Measurements from ENCODE around the gene CDC27. TPM values are rescaled to one million over a fixed set of nuclear protein-coding genes. Genes with fewer than 3 reads are reported as not detected.
A peak's percentile ranks its signal among the peaks of the same experiment; 100 is the strongest.
"Not testable (repeated sequence)": the region's sequence is repeated elsewhere in the genome, so short reads cannot be mapped to it uniquely, and the experiment has no call there.

The CDC27 gene
- total RNA-seq, 1 donor from 2014 or later: 128 TPM

DNA sequence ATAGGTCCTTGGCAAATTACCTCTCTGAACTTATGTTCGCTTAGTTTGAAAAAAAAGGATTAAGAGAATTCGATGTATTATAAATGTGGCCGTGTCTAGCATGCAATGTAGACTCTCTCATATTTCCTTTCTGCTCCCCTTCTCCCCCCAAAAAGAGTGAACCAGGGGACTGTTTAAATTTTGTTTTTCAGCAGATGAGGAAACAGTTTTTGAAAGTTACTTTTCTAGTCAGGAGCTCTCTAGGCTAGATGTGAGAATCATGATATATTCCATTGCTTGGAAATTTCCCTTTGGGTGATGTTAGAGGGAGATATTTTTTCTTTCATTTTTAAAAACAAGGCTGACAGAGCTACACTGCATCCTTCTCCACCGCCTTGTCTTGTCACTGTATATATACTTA is 1.1 kb upstream of the CDC27 start:
- H3K9me3 Mint-ChIP-seq (ENCODE audit: low read depth): peaks cover 2% of the 10 kb centered on the region
- no peaks in the 10 kb centered on the region for H3K27me3 Mint-ChIP-seq (ENCODE audit: low read depth)
- H3K4me3 Mint-ChIP-seq (ENCODE audit: unreplicated experiment): no peak overlapping the region
- peaks cover 39% of the 10 kb centered on the region for H3K4me1 Mint-ChIP-seq (ENCODE audit: low read depth)
- no peak for DNase-seq (ENCODE audit: low spot score)
- no peaks in the 10 kb centered on the region for H3K36me3 Mint-ChIP-seq (ENCODE audit: low read depth)
- TF ChIP-seq CTCF (IDR thresholded peaks at IDR 0.05): no peak
- peak overlapping the region; percentile 94 for H3K27ac Mint-ChIP-seq (ENCODE audit: unreplicated experiment)

- Mint-ChIP-seq H3K36me3 (ENCODE audit: low read depth) (no peaks in the 10 kb centered on the region), H3K4me1 (ENCODE audit: low read depth) (peaks cover 43% of the 10 kb centered on the region), H3K27me3 (ENCODE audit: low read depth) (no peaks in the 10 kb centered on the region), H3K9me3 (ENCODE audit: low read depth) (peaks cover 2% of the 10 kb centered on the region), H3K4me3 (ENCODE audit: unreplicated experiment) (peak overlapping the region; percentile 98), H3K27ac (ENCODE audit: unreplicated experiment) (peak overlapping the region; percentile 94)
- TF ChIP-seq CTCF (IDR thresholded peaks at IDR 0.05): no peak
- DNase-seq (ENCODE audit: low spot score): no peak
Measured at GRCh38 chr17:47189732-47190237, 690 bp upstream of the CDC27 start.

GRCh38 chr17:47188271-47188875 is 722 bp downstream of the CDC27 start:
- no peaks in the 10 kb centered on the region for H3K9me3 Mint-ChIP-seq (ENCODE audit: low read depth)
- no peak for TF ChIP-seq CTCF (IDR thresholded peaks at IDR 0.05)
- DNase-seq (ENCODE audit: low spot score): no peak

GRCh38 chr17:47184681-47185080 is 4.4 kb downstream of the CDC27 start:
- H3K27ac Mint-ChIP-seq (ENCODE audit: unreplicated experiment): no peak overlapping the region
- no peak for TF ChIP-seq CTCF (IDR thresholded peaks at IDR 0.05)
- no peak for DNase-seq (ENCODE audit: low spot score)
- H3K9me3 Mint-ChIP-seq (ENCODE audit: low read depth): no peaks in the 10 kb centered on the region
- no peaks in the 10 kb centered on the region for H3K27me3 Mint-ChIP-seq (ENCODE audit: low read depth)
- peaks cover 5% of the 10 kb centered on the region for H3K36me3 Mint-ChIP-seq (ENCODE audit: low read depth)
- H3K4me1 Mint-ChIP-seq (ENCODE audit: low read depth): peaks cover 68% of the 10 kb centered on the region
- no peak overlapping the region for H3K4me3 Mint-ChIP-seq (ENCODE audit: unreplicated experiment)

More at GRCh38 chr17:47188271-47188875, 722 bp downstream of the CDC27 start:
- Mint-ChIP-seq H3K27me3 (ENCODE audit: low read depth) (no peaks in the 10 kb centered on the region), H3K4me1 (ENCODE audit: low read depth) (peaks cover 53% of the 10 kb centered on the region), H3K36me3 (ENCODE audit: low read depth) (no peaks in the 10 kb centered on the region), H3K4me3 (ENCODE audit: unreplicated experiment) (peak overlapping the region; percentile 98), H3K27ac (ENCODE audit: unreplicated experiment) (peak overlapping the region; percentile 100)

DNA sequence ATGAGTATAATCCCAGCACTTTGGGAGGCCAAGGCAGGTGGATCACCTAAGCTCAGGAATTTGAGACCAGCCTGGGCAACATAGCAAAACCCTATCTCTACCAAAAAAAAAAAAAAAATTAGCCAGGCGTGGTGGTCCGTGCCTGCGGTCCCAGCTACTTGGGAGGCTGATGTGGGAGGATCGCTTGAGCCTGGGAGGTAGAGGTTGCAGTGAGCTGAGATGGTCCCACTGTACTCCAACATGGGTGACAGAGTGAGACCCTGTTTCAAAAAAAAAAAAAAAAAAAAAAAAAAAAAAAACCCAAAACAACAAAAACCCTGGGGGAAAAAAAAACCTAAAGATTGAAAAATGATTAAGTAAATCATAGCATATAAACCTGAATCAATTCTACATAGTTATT is 8.1 kb downstream of the CDC27 start:
- DNase-seq (ENCODE audit: low spot score); H3K27ac Mint-ChIP-seq (ENCODE audit: unreplicated experiment); H3K27me3 Mint-ChIP-seq (ENCODE audit: low read depth); H3K4me3 Mint-ChIP-seq (ENCODE audit: unreplicated experiment); H3K9me3 Mint-ChIP-seq (ENCODE audit: low read depth): not testable (repeated sequence)
- Mint-ChIP-seq H3K36me3 (ENCODE audit: low read depth) (peaks cover 11% of the 10 kb centered on the region), H3K4me1 (ENCODE audit: low read depth) (peaks cover 46% of the 10 kb centered on the region)

DNA sequence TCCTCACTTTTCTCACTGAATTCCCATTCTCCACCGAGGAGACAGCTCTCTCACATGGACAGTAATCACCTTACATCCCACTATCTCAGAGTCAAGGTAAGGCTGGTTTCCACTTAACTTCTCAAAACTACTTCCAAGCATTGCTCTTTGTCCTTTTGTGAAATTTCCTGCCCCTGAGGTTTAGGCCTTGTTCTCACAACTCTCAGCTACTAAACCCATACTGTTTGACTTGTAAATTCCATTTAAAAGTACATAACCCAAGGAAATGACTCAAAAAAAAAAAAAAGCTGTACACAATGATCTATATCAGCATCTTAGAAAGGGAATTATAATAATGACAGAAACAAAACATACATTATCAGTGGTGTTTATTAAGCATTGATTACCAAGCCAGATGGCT is 8.8 kb downstream of the CDC27 start:
- DNase-seq (ENCODE audit: low spot score): no peak
- Mint-ChIP-seq H3K27me3 (ENCODE audit: low read depth) (no peaks in the 10 kb centered on the region), H3K4me3 (ENCODE audit: unreplicated experiment) (no peak overlapping the region), H3K27ac (ENCODE audit: unreplicated experiment) (peak overlapping the region; percentile 43), H3K36me3 (ENCODE audit: low read depth) (peaks cover 11% of the 10 kb centered on the region), H3K4me1 (ENCODE audit: low read depth) (peaks cover 40% of the 10 kb centered on the region), H3K9me3 (ENCODE audit: low read depth) (no peaks in the 10 kb centered on the region)
- TF ChIP-seq CTCF (IDR thresholded peaks at IDR 0.05): no peak
